ENCODE measurements around the gene TOX2.

The TOX2 gene

DNA sequence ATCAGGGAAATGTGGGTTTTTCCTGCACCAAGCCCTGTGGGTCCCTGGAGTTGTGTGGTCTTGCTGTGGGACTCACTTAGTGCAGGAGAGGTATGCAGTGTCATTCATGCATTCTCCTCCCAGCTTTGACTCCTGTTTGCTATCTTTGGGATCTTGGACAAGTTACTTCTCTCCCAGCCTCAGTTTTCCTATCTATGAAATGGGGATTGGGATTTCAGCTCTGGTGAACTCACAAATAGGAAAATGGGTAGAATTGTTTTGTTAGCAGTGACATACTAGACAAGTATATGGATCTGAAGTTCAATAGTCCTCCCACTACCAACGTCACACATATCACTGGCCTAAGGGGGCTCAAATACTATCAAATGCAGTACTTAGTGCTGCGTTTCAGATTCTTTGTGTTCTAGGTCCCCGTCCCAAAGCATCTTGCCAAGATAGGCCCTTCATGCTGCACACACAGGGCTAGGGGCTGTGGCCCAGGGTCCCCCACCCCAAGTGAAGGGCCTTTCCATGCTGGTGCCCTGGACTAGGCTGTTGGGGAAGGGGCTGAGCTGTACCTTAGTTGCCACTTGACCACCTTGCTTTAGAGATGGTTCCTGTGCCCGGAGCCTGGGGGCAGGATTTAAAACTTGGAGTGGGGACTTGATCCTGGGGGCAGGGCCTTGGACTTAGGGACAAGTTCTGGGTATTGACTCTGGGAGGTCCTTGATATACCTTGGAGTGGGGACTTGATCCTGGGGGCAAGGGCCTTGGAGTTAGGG lies 98.0 kb downstream of the TOX2 start:
- in situ Hi-C loops (cut with HindIII; ENCODE audit: low sequenced_read_pairs) = no loop called here

- in situ Hi-C loops (cut with HindIII; ENCODE audit: low sequenced_read_pairs) = no loop called here
Measured at GRCh38 chr20:44014807-44015732, 100.4 kb downstream of the TOX2 start.

GRCh38 chr20:44015733-44016103 lies 101.1 kb downstream of the TOX2 start:
- in situ Hi-C loops (cut with HindIII; ENCODE audit: low sequenced_read_pairs) = no loop called here

DNA sequence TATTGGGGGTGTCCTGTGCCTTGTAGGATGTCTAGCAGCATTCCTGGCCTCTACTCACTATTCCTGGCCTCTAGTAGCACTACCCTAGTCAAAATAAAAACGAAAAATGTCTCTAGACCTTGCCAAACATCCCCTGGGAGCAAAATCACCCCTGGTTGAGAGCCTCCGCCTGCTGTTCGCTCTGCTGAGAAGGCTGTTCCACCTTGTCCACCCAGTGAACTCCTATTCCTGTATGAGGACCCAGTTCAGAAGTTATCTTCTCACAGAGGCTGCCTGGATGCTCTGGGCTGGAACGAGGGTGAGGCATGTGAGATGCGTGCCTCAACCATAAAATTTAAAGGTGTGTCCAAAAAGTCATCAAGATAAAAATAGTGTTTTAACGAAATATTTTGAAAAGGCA lies 101.9 kb downstream of the TOX2 start:
- in situ Hi-C loops (cut with HindIII; ENCODE audit: low sequenced_read_pairs) = no loop called here

- in situ Hi-C loops (cut with HindIII; ENCODE audit: low sequenced_read_pairs) = no loop called here
Measured at GRCh38 chr20:44017211-44017610, 102.6 kb downstream of the TOX2 start.

DNA sequence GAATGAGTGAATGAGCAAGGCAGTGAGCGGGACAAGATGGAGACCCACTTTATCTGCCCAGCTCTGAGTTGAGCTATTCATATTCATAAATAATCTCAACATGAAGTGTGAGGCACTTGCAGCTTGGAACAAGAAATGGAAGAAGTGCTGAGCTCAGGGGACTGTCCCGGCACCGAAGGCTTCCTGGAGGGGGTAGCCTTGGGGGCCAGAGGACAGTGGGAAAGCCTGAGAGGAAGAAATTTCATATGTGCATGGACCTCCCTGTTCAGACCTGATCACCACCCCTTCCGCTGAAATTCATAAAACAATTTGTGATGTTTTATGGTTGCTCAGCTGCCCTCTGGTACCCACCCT lies 103.2 kb downstream of the TOX2 start:
- in situ Hi-C loops (cut with HindIII; ENCODE audit: low sequenced_read_pairs) = no loop called here

- in situ Hi-C loops (cut with HindIII; ENCODE audit: low sequenced_read_pairs) = no loop called here
Measured at GRCh38 chr20:44018259-44018941, 103.7 kb downstream of the TOX2 start.

DNA sequence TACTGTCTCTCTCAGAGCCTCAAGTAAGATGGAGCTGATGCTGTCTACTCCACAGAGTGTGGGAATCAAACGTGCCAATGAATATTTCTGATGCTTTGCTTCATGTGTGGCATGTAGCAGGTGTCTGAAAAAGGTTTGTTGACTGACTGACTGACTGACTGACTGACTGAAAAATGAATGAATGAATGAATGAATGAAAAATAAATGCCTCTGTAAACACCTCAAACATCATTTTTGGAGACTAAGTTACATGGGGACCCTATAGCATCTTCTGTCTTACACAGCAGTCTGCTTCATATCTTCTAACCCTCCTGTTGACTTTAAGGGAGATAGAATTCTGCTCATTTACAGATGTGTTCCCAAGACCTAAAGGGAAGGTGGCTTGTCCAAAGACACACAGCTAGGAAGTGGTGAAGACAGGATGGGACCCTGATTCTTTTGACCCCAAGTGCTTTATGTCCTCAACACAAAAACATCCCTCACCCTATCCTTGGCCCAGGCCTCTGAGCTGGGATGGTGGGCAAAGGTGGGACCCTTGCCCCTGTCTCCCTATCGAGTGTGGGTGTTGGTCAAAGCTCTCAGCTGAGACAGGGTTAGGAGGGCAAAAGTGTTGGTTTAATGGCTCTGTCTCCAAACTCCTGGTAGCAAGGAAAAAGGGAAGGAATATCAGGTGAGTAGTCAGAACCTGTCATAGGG lies 104.4 kb downstream of the TOX2 start:
- in situ Hi-C loops (cut with HindIII; ENCODE audit: low sequenced_read_pairs) = no loop called here

DNA sequence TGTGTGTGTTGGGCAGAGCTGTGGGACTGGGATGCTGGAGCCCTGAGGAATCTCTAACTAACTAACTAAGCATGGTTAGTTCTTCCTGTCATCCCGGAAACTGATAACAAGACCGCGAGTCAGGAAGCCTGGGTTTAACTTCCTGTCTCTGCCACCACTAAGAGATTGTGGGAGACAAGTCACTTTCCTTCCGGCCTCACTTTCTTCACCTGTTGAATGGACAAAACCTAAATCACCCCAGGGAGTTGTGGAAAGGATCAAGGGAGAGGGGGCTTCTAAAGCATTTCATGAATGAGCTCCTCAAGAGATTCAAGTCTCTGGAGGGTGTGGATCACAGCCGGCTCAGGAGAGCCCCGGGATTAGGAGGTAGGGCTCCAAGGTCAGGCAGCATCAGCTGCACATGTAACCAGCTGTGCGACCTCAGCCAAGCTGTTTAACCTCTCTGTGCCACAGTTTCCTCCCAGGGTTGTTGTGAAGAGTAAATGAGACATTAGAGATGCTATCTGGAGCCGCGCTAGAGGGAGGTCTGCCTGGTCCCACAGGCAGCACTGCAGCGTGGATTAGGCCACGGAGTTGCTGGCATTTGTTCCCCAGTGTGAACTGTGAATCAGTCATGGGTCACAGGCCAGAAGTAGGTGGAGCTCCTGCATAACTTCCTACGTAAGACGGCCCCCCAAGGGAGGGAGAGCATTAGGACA lies 105.1 kb downstream of the TOX2 start:
- in situ Hi-C loops (cut with HindIII; ENCODE audit: low sequenced_read_pairs) = no loop called here

- in situ Hi-C loops (cut with HindIII; ENCODE audit: low sequenced_read_pairs) = no loop called here
Measured at GRCh38 chr20:44020406-44021148, 105.9 kb downstream of the TOX2 start.

DNA sequence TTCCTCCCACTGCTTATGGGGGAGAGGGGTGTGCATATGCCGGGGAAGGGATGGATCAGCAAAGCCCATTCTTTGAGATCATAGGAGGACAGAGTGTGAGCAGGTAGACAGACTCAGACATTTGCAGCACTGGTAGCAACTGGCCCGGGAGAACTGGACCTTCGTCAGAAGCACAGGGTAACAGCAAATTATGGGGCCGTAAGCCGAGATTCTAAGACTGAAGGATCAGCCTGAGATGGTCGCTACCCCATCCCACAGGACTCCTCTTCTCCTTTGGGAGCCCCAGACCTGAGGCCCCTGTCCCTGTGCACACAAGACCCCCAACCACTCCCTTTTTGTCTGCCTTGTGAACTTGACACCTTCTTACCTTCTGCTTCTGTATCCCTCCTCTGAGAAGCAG lies 106.5 kb downstream of the TOX2 start:
- in situ Hi-C loops (cut with HindIII; ENCODE audit: low sequenced_read_pairs) = no loop called here

GRCh38 chr20:44021900-44022299 lies 107.2 kb downstream of the TOX2 start:
- in situ Hi-C loops (cut with HindIII; ENCODE audit: low sequenced_read_pairs) = no loop called here

DNA sequence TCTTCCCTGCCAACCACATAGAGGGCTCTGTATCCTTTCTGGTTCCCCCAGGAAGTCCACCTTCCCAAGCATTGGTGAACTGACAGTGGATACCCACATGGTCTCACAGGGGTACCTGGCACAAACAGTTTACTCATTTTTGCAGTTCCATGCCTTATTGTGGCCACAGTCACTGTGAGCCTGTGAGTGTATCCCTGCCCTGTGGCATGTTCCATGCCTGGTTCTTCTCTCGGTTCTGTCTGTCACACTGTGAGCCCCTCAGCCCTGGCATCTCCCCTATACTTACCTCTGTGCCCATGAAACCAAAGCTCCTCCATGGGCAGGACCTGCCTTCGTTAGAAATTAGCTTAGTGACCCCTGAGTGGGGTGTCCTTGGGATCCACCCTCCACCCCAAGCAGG lies 107.8 kb downstream of the TOX2 start:
- in situ Hi-C loops (cut with HindIII; ENCODE audit: low sequenced_read_pairs) = no loop called here

GRCh38 chr20:44023515-44024371 lies 109.1 kb downstream of the TOX2 start:
- in situ Hi-C loops (cut with HindIII; ENCODE audit: low sequenced_read_pairs) = no loop called here

GRCh38 chr20:44024820-44025580 lies 110.3 kb downstream of the TOX2 start:
- in situ Hi-C loops (cut with HindIII; ENCODE audit: low sequenced_read_pairs) = loop anchor here (5.0 kb wide), 1 partner anchor 42 kb away; no protein-coding TSS in a partner anchor

- in situ Hi-C loops (cut with HindIII; ENCODE audit: low sequenced_read_pairs) = loop anchor here (5.0 kb wide), 1 partner anchor 42 kb away; no protein-coding TSS in a partner anchor
Measured at GRCh38 chr20:44025756-44026155, 111.1 kb downstream of the TOX2 start.

DNA sequence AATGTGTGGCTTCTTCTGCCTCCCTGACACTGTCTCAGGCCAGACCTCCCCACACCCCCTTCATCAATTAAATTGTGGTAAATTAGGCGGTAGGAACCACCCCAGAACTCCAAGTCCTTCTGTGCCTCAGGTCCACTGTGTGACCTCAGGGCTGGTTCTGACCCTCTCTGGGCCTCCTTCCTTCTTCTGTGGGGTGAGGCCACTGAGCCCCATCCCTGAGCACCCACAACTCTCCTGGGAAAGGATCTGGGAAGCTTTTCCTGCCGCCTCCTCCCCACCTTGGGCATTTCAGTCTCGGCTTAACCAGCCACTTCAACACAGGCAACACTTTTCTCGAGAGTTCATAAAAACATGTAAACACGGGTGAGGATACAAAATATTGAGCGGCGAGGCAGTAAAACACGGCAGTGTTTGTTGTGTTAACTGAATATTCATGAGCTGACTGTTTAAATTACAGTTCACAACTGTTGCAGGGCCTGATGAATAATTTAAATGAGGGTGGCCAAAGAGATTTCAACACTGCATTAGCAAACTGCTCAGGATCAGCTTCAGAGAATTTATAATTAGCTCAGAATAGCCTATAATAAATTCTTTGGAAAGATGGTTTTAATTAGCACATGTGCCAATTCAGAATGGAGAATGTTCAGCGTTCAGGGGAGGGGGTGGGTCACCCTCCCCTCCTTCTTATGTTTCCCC lies 112.1 kb downstream of the TOX2 start:
- in situ Hi-C loops (cut with HindIII; ENCODE audit: low sequenced_read_pairs) = loop anchor here (5.0 kb wide), 1 partner anchor 41 kb away; no protein-coding TSS in a partner anchor

All from endothelial cell of hepatic sinusoid (primary cell).